GM12873 (cell line): ENCODE results near the gene GRK5.

ENCODE experiments used
- TF ChIP-seq, protein P1 (sequence below): IDR thresholded peaks from 2 replicates; pipeline ENCODE4 v1.5.1; 2012; ENCODE audit warnings: low read depth, mild to moderate bottlenecking, moderate library complexity, low read length, control low read depth; ENCODE audit not compliant: insufficient read depth; ENCODE audit errors: missing control alignments

The GRK5 gene

DNA sequence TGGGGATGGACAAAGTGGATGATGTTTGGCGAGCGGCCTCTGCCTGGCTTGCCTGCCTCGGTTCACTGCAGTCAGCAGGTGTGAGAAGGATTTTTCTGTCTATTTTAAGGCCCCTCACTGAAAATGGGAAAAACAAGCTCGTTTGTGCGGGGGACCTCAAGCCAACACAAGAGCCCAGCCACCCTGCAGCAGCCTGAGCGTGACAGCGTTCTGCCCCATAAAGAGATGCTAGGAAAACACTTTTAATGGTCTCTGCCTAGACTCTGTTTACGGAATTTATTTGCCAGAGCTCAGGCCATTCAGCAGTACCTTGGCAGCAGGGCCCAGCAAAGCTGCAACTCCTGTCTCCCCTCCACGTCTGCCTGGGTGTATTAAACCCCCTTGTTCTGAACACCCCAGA, 131.7 kb downstream of the GRK5 start:
- TF ChIP-seq, protein P1, sequence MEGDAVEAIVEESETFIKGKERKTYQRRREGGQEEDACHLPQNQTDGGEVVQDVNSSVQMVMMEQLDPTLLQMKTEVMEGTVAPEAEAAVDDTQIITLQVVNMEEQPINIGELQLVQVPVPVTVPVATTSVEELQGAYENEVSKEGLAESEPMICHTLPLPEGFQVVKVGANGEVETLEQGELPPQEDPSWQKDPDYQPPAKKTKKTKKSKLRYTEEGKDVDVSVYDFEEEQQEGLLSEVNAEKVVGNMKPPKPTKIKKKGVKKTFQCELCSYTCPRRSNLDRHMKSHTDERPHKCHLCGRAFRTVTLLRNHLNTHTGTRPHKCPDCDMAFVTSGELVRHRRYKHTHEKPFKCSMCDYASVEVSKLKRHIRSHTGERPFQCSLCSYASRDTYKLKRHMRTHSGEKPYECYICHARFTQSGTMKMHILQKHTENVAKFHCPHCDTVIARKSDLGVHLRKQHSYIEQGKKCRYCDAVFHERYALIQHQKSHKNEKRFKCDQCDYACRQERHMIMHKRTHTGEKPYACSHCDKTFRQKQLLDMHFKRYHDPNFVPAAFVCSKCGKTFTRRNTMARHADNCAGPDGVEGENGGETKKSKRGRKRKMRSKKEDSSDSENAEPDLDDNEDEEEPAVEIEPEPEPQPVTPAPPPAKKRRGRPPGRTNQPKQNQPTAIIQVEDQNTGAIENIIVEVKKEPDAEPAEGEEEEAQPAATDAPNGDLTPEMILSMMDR, result no peak

DNA sequence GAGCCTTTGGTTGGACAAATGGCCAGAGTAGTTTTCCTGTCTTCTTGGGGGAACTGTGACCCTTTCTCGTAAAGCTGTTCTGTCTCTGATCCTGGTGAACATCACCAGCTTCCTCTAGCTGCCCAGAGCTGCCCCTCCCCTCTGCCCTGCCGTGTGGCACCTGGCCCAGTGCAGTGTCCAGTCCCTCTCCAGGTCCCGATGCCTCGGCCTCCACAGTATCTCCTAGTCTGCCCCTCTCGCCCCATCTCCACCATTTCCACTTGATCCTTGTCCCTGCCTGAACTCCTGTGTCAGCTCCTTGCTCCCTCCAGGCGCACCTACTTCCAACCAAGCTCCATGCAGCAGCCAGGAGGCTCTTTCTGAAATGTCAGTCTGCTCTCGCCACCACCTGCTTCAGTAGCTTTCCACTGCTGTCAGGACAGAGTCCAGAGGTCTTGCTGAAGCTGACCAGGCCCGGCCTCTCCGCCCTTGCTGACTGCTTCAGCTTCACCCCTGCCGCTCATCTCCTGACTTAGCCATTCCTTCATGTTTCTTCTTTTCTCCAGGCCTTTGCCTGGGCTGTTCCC, 133.6 kb downstream of the GRK5 start:
- TF ChIP-seq, protein P1, result no peak

DNA sequence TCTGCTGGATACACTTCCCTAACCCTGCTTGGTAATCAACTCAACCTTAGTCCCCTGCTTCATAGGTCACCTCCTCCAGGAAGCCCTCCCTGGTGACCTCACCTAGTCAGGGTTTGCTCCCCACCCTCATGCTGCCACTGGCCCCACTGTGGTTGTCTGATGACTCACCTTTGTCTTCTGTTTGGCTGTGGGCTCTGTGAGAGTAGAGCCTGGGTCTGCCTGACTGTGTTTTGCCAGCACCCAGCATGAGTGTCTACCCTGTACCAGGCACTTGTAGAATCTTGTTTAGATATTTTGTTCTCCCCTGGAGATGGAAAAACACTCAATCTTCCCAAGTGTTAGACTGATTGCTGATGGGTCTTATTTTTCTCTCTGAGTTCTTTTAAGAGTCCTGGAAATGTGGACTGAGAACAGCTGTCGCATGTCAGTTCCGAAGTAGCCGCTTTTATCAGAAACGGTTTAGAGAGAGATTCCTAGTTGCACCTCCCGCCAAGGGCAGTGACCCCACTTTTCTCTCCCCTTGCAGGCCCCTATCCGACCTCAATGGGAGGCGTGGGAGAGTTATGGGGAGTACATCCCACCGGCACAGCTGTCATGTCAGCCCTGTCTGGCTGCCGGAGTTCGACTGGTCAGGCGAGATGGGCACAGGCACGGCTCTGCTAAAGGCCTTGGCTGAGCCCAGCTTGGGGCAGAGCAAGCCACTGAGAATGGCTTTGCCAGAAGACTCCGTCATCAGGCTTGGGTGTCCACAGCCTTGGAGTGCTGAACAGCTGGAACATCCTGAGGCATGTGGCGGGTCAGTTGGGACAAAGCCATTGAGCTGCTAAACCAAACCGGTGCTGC, 134.3 kb downstream of the GRK5 start:
- TF ChIP-seq, protein P1, result no peak

DNA sequence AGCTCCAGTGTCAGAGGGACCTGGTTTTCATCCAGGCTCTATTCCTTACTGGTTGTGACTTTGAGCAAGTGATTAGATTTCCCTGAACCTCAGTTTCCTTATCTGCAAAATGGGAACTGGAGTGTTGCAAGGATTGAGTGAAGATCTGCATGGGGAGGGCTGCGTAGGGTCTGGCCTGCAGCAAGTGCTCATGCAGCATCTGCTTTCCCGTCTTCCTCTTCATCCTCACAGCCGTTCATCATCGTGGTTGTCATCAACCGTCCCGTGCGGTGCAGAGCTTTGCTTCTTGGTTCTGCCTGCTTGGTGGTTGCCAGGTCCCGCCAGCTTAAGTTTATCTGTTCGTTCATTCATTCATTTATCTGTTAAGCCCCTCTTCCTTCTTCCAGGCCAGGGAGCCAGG, 135.0 kb downstream of the GRK5 start:
- TF ChIP-seq, protein P1, result no peak

DNA sequence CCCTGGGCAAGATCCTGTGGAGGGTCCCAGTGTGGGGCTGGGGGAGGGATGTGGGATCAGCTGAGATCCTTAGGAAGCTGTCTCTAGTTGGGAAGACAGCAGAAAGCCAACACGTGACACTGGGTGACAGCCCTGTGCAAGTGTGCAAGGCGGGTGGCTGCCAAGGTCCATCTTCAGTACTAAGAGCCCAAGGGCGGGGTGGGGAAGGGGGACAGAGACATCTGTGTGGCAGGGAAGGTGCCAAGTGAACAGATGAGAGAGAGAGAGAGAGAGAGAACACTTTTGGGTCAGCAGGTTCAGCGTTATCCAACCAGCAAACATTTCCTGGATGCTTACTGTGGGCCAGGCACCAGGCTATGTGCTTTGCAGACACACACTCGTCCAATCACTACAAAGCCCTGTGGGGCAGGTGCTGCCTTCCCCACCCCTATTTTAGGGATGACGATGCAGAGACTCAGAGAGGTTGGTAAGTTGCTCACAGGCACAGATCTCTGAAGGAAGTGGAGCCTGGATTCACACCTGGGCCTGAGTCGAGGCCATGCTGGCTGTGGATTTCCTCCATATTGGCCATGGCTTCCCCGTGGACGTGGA, 135.7 kb downstream of the GRK5 start:
- TF ChIP-seq, protein P1, result no peak

DNA sequence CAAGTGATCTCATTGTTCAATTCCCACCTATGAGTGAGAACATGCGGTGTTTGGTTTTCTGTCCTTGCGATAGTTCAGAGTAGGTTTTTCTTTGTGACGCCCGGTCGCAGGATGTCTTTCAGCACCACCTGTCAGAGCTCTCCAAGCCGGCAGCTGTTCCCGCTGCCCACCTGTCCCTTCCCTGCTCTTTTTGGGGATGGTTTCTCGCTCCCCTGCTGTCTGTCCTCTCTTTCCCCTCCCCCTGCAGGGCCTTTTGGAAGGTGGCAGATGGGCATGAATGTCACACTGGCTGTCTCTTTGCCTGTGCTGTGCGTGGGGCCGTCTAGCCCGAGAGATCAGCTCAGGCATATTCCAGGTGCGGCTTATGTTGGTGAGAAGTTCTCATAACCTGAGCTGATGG, 137.0 kb downstream of the GRK5 start:
- TF ChIP-seq, protein P1, result no peak

DNA sequence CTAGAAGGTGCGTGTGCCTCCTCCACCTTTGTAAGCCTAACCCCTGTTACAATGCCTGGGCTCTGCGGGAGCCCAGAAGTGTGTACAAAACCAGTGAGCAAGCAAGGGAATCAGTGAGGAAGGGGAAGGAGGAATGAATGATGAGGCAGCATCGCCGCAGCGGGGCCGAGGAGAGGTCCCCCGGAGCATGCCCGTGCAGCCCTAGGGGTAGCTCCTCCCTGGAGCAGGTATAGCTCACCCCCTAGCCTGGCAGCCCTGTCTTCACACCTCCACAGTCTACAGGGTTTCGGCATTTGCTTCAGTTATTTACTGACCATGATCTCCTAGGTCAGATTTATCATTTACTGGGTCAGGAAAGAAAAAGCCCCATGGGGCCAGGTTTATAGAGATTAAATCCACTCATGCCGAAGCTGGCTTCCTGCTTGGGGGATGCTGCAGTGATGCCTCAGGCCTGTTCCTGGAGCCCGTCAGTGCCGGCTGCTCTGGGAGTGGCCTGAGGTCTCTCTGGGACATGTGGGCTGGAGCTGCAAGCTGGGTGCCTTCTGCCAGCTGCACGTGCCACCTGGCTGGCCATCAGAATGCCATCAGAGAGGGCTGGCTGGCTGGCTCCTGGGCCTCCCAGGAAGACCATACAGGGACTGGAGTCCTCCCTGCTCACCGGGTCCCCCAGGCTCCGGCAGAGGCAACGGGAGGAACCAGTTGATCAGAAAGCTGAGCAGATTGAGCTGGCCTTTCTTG, 138.9 kb downstream of the GRK5 start:
- TF ChIP-seq, protein P1, result no peak
